ENCODE results near the gene FTSJ1. TPM values are rescaled to one million over a fixed set of nuclear protein-coding genes. Genes with fewer than 3 reads are reported as not detected.

The FTSJ1 gene
- total RNA-seq, 2 experiments from 2014 or later, result 54.7 to 66.1 TPM

GRCh38 chrX:48489892-48490291, 13.9 kb downstream of the FTSJ1 start:
- peaks cover 18% of the 10 kb centered on the region for H3K36me3 ChIP-seq (ENCODE audit: insufficient read depth, low read length)
- intact Hi-C loops (cut with micrococcal nuclease; ENCODE audit: unreplicated experiment), result no loop called here
- POLR2A ChIA-PET, result no interaction called here
- no peaks in the 10 kb centered on the region for H3K79me2 ChIP-seq (ENCODE audit: insufficient read depth, low read depth, low read length)
- no TSS peak for BruUV-seq (replicated peaks)
- no peaks in the 10 kb centered on the region for H4K20me1 ChIP-seq (ENCODE audit: insufficient read depth, low read length)
- CTCF ChIA-PET (ENCODE audit: unreplicated experiment), result no interaction called here
- TF ChIP-seq EZH2phosphoT487 (IDR thresholded peaks at IDR 0.05; ENCODE audit: borderline replicate concordance, low read depth, low read length) (no peak), CTCF (conservative IDR thresholded peaks at IDR 0.05; ENCODE audit: low read length) (no peak)
- no peak overlapping the region for H3K4me3 ChIP-seq (ENCODE audit: low read depth, low read length, poor library complexity, severe bottlenecking)
- DNase-seq (ENCODE audit: low spot score), result no peak
- no peak overlapping the region for H3K4me2 ChIP-seq (ENCODE audit: low read length)
- H3K9me3 ChIP-seq (ENCODE audit: low read length), result no peaks in the 10 kb centered on the region
- no peaks in the 10 kb centered on the region for H3K9me2 ChIP-seq (ENCODE audit: insufficient read depth, low read length)
- H3K27ac ChIP-seq (ENCODE audit: low read depth, low read length, poor library complexity, severe bottlenecking), result no peak overlapping the region
- H3K4me1 ChIP-seq (ENCODE audit: insufficient read depth, low read length, poor library complexity, severe bottlenecking), result no peaks in the 10 kb centered on the region
- H2AFZ ChIP-seq (ENCODE audit: low read length), result no peak overlapping the region

- no peaks in the 10 kb centered on the region for H3K9me3 ChIP-seq (ENCODE audit: low read length)
- TF ChIP-seq CTCF (conservative IDR thresholded peaks at IDR 0.05; ENCODE audit: low read length) (no peak), EZH2phosphoT487 (IDR thresholded peaks at IDR 0.05; ENCODE audit: borderline replicate concordance, low read depth, low read length) (no peak)
- H3K9me2 ChIP-seq (ENCODE audit: insufficient read depth, low read length), result no peaks in the 10 kb centered on the region
- H3K79me2 ChIP-seq (ENCODE audit: insufficient read depth, low read depth, low read length), result no peaks in the 10 kb centered on the region
- peaks cover 12% of the 10 kb centered on the region; the same call in 1 of the 2 replicates for H3K36me3 ChIP-seq (ENCODE audit: insufficient read depth, low read length)
- no peaks in the 10 kb centered on the region for H3K4me1 ChIP-seq (ENCODE audit: insufficient read depth, low read length, poor library complexity, severe bottlenecking)
- DNase-seq (ENCODE audit: low spot score), result no peak
- no peak overlapping the region for H3K27ac ChIP-seq (ENCODE audit: low read depth, low read length, poor library complexity, severe bottlenecking)
- no peak overlapping the region for H2AFZ ChIP-seq (ENCODE audit: low read length)
- ChIA-PET CTCF (ENCODE audit: unreplicated experiment) (no interaction called here), POLR2A (no interaction called here)
- H4K20me1 ChIP-seq (ENCODE audit: insufficient read depth, low read length), result no peaks in the 10 kb centered on the region
- H3K4me2 ChIP-seq (ENCODE audit: low read length), result no peak overlapping the region
- no peak overlapping the region for H3K4me3 ChIP-seq (ENCODE audit: low read depth, low read length, poor library complexity, severe bottlenecking)
- no TSS peak for BruUV-seq (replicated peaks)
- intact Hi-C loops (cut with micrococcal nuclease; ENCODE audit: unreplicated experiment), result no loop called here
Measured at GRCh38 chrX:48490661-48491060, 14.7 kb downstream of the FTSJ1 start.

- Histone ChIP-seq H4K20me1 (ENCODE audit: insufficient read depth, low read length) (no peaks in the 10 kb centered on the region), H3K9me2 (ENCODE audit: insufficient read depth, low read length) (no peaks in the 10 kb centered on the region), H3K27ac (ENCODE audit: low read depth, low read length, poor library complexity, severe bottlenecking) (no peak overlapping the region), H3K79me2 (ENCODE audit: insufficient read depth, low read depth, low read length) (no peaks in the 10 kb centered on the region), H3K9me3 (ENCODE audit: low read length) (no peaks in the 10 kb centered on the region), H3K36me3 (ENCODE audit: insufficient read depth, low read length) (peaks cover 8% of the 10 kb centered on the region; the same call in 1 of the 2 replicates), H3K4me3 (ENCODE audit: low read depth, low read length, poor library complexity, severe bottlenecking) (no peak overlapping the region), H3K4me2 (ENCODE audit: low read length) (no peak overlapping the region), H2AFZ (ENCODE audit: low read length) (no peak overlapping the region), H3K4me1 (ENCODE audit: insufficient read depth, low read length, poor library complexity, severe bottlenecking) (no peaks in the 10 kb centered on the region)
- CTCF ChIA-PET (ENCODE audit: unreplicated experiment), result no interaction called here
- intact Hi-C loops (cut with micrococcal nuclease; ENCODE audit: unreplicated experiment), result no loop called here
- no peak for DNase-seq (ENCODE audit: low spot score)
- POLR2A ChIA-PET, result no interaction called here
- no peak for TF ChIP-seq CTCF (conservative IDR thresholded peaks at IDR 0.05; ENCODE audit: low read length)
- no peak for TF ChIP-seq EZH2phosphoT487 (IDR thresholded peaks at IDR 0.05; ENCODE audit: borderline replicate concordance, low read depth, low read length)
- BruUV-seq (replicated peaks), result no TSS peak
Measured at GRCh38 chrX:48491809-48492208, 15.8 kb downstream of the FTSJ1 start.
